ENCODE data around the gene EVPL.

The EVPL gene

DNA sequence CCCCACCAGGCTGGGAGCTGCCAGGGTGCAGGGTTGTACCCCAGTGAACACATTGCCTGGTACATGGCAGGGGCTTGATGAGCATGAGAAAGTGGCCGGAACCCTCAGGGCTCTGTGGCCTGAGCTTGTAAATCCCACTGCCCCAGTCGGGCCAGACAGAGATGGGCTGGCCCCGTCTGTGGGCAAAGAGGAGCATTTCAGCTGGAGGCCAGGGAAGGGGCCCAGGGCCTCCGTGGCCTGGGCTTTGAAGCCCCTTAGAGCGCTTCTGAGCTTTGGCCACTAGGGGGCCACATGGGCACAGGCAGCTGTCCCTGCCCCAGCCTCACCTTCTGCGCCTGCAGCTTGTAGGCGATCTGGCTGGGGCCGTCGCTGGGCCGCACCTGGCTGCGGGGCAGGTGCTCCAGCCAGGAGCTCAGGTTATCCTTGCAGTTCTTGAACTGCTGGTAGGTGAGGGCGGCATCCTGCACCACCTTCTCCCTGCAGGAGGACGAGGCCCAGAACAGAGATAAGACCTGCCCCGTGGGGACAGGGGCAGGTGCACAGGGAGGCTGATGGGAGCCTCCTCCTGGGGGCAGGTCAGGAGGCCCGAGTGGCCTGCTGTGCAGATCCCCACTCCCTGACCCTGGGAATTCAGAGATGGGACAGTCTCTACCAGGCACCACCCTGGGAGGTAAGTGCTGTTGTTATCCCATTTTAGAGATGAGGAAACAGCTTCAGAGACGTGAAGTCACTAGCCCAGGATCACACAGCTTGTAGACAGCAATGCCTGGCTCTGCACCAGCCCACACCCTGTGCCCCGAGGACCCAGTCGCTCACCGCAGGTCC is 12.8 kb downstream of the EVPL start:
- Histone ChIP-seq H3K4me1 (ENCODE audit: control insufficient read depth, insufficient read depth, low read length) (no peaks in the 10 kb centered on the region), H3K9me3 (ENCODE audit: control insufficient read depth, insufficient read depth, low read length) (no peaks in the 10 kb centered on the region), H3K36me3 (ENCODE audit: control insufficient read depth, insufficient read depth, low read length) (no peaks in the 10 kb centered on the region), H3K27me3 (ENCODE audit: control insufficient read depth, insufficient read depth, low read length) (no peaks in the 10 kb centered on the region), H3K9ac (ENCODE audit: low read depth, low read length) (no peak overlapping the region), H3K27ac (ENCODE audit: low read depth, low read length) (no peak overlapping the region), H3K4me3 (ENCODE audit: low read depth, low read length) (no peak overlapping the region)

DNA sequence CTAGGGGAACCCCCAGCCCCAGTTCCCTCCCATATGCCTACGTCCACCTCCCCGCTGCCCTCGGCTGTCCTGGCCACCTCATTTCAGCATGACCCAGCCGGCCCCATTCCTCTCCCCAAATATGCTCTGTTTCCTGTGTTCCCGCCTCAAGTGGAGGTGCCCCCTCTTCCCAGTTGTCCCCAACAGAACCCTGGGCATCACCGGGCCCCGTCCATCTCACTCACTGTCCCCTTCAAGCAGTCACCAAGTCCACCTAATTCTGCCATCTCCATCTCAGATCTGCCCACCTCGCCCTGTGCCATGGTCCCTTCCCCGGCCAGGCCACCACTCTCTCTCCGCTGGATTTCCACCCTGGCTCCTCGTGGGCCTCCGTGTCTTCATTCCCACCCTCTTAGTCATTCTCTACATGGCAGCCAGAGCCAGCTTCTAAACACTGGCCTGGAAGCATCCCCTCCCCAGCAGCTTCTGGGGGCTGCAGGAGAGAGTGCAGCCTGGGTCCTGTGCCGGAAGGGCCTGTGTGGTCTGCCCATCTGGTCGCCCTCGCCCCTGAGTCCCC is 13.7 kb downstream of the EVPL start:
- Histone ChIP-seq H3K27me3 (ENCODE audit: control insufficient read depth, insufficient read depth, low read length) (no peaks in the 10 kb centered on the region), H3K27ac (ENCODE audit: low read depth, low read length) (no peak overlapping the region), H3K36me3 (ENCODE audit: control insufficient read depth, insufficient read depth, low read length) (no peaks in the 10 kb centered on the region), H3K4me1 (ENCODE audit: control insufficient read depth, insufficient read depth, low read length) (no peaks in the 10 kb centered on the region), H3K4me3 (ENCODE audit: low read depth, low read length) (no peak overlapping the region), H3K9me3 (ENCODE audit: control insufficient read depth, insufficient read depth, low read length) (no peaks in the 10 kb centered on the region), H3K9ac (ENCODE audit: low read depth, low read length) (no peak overlapping the region)

DNA sequence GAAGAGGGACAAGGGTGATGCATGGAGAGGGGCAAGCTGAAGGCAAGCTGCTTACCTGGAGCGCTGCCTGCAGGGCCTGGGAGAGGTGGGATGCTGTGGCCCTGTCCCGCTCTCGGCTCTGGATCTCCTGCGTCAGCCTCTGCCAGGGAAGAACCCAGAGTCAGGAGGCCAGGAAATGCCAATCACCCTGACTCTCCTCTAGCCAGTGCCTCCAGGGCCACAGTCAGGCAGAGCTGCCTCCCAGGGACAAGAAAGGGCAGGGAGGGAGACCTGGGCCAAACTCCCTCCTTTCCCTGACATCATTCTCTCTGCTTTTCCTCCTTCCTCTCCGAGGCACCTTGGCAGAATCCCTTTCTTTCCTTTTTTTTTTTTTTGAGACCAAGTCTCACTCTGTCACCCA is 15.2 kb downstream of the EVPL start:
- no peak overlapping the region for H3K27ac ChIP-seq (ENCODE audit: low read depth, low read length)
- no peaks in the 10 kb centered on the region for H3K4me1 ChIP-seq (ENCODE audit: control insufficient read depth, insufficient read depth, low read length)
- H3K4me3 ChIP-seq (ENCODE audit: low read depth, low read length) = no peak overlapping the region
- H3K9me3 ChIP-seq (ENCODE audit: control insufficient read depth, insufficient read depth, low read length) = no peaks in the 10 kb centered on the region
- H3K27me3 ChIP-seq (ENCODE audit: control insufficient read depth, insufficient read depth, low read length) = no peaks in the 10 kb centered on the region
- no peak overlapping the region for H3K9ac ChIP-seq (ENCODE audit: low read depth, low read length)
- no peaks in the 10 kb centered on the region for H3K36me3 ChIP-seq (ENCODE audit: control insufficient read depth, insufficient read depth, low read length)

DNA sequence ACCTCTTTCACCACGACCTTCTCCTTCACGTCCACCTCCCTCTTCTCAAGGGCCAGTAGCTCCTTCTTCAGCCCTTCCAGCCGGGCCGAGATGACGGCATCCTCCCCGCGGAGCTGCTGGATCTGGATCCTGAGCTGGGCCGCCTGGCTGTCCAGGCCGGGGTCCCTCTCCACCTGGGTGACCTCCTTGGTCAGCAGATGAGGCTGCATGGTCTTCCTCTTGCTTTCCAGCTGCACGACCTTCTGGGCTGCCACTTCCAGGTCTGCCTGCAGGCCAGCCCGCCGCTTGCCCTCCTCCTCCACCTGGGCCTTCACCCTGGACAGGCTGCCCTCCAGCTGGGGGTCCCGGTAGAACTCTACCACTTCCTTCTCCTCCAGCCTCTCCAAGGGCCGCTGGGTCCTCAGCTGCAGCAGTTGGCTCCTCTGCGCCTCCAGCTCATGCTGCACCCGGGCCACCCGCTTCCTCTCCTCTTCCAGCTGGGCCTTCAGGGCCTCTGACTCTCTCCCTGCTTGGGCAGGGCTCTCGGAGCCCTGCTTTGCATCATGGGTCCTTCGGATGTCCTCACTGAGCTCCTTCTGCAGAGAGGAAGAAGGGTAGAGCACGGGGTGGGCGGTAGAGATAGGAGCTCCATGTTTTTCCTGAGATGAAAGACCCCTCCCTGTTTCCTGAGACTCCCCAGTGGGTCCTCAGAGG is 17.0 kb downstream of the EVPL start:
- no peaks in the 10 kb centered on the region for H3K36me3 ChIP-seq (ENCODE audit: control insufficient read depth, insufficient read depth, low read length)
- H3K9me3 ChIP-seq (ENCODE audit: control insufficient read depth, insufficient read depth, low read length) = no peaks in the 10 kb centered on the region
- no peaks in the 10 kb centered on the region for H3K27me3 ChIP-seq (ENCODE audit: control insufficient read depth, insufficient read depth, low read length)
- no peaks in the 10 kb centered on the region for H3K4me1 ChIP-seq (ENCODE audit: control insufficient read depth, insufficient read depth, low read length)
- H3K4me3 ChIP-seq (ENCODE audit: low read depth, low read length) = no peak overlapping the region
- no peak overlapping the region for H3K27ac ChIP-seq (ENCODE audit: low read depth, low read length)
- no peak overlapping the region for H3K9ac ChIP-seq (ENCODE audit: low read depth, low read length)

DNA sequence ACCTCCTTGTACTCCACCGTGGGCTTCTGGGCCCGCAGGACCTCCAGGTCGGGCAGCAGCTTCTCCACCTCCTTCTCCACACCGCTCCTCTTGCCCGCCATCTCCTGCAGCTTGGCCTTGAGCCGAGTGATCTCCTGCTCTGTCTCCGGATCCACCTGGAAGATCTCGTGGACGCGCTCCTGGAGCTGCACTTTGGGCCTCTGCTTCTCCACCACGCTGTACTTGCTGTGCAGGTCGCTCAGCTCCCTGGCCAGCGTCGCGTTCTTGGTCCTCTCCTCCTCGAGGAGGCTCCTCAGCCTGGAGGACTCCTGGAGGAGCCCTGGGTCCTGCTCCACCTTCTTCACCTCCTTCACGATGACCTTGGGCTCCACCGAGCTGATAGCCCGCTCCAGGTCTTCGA is 17.7 kb downstream of the EVPL start:
- Histone ChIP-seq H3K27me3 (ENCODE audit: control insufficient read depth, insufficient read depth, low read length) (no peaks in the 10 kb centered on the region), H3K36me3 (ENCODE audit: control insufficient read depth, insufficient read depth, low read length) (no peaks in the 10 kb centered on the region; the same call in 1 of the 2 replicates), H3K9ac (ENCODE audit: low read depth, low read length) (no peak overlapping the region), H3K9me3 (ENCODE audit: control insufficient read depth, insufficient read depth, low read length) (no peaks in the 10 kb centered on the region), H3K27ac (ENCODE audit: low read depth, low read length) (no peak overlapping the region), H3K4me3 (ENCODE audit: low read depth, low read length) (no peak overlapping the region), H3K4me1 (ENCODE audit: control insufficient read depth, insufficient read depth, low read length) (no peaks in the 10 kb centered on the region)

DNA sequence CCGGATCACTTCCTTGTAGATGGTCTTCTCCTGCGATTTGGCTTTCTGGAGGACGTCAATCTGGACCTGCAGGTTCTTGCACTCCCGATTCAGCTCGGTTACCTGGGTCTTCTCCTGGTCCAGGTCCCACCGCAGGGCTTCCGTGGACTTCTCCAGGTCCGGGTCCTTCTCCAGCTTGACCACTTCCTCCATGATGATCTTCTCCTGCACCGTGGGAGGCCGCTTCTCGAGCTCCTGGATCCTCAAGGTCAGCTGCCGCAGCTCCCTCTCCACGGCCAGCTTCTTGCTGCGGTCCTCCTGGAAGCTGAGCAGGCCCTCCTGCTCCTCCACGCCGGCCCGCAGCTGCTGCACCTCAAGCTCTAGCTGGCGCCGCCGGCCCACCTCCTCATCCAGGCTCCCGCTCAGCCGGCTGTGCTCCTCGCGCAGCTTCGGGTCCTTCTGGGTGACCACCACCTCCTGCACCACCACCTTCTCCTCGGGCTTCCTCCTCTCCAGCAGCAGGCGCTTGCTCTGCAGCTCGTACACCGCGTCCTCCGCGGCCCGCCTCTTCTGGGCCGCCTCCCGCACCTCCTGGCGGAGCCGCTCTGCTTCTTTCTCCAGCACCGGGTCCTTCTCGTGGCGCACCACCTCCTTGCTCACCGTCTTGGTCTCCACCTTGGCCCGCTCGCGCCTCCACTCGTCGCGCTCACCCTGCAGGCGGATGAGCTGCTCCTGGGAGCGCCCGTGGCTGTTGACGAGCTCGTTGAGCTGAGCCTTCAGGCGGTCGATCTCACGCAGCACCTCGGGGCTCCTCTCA is 18.3 kb downstream of the EVPL start:
- H3K27ac ChIP-seq (ENCODE audit: low read depth, low read length) = no peak overlapping the region
- no peaks in the 10 kb centered on the region for H3K9me3 ChIP-seq (ENCODE audit: control insufficient read depth, insufficient read depth, low read length)
- no peaks in the 10 kb centered on the region for H3K4me1 ChIP-seq (ENCODE audit: control insufficient read depth, insufficient read depth, low read length)
- H3K36me3 ChIP-seq (ENCODE audit: control insufficient read depth, insufficient read depth, low read length) = no peaks in the 10 kb centered on the region; the same call in 1 of the 2 replicates
- H3K4me3 ChIP-seq (ENCODE audit: low read depth, low read length) = no peak overlapping the region
- H3K9ac ChIP-seq (ENCODE audit: low read depth, low read length) = no peak overlapping the region
- no peaks in the 10 kb centered on the region for H3K27me3 ChIP-seq (ENCODE audit: control insufficient read depth, insufficient read depth, low read length)

DNA sequence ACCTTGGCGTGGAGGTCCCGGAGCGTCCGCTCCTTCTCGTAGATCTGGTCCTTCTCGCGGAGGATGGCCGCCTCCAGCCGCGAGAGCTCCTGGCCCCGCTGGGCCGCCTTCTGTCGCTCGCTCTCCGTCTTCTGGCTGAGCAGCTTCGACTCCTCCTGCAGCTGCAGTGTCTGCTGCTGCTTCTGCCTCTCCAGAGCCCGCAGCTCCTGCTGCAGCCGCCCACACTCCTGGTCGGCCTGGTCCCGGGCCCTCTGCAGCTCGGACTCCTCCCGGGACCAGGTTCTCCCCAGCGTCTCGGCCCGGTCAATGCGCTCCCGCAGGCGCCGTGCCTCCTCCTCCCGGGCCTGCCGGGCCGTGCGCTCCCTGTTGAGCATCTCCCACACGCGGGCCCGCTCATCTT is 18.9 kb downstream of the EVPL start:
- Histone ChIP-seq H3K4me3 (ENCODE audit: low read depth, low read length) (no peak overlapping the region), H3K27me3 (ENCODE audit: control insufficient read depth, insufficient read depth, low read length) (no peaks in the 10 kb centered on the region), H3K4me1 (ENCODE audit: control insufficient read depth, insufficient read depth, low read length) (no peaks in the 10 kb centered on the region), H3K9me3 (ENCODE audit: control insufficient read depth, insufficient read depth, low read length) (no peaks in the 10 kb centered on the region), H3K36me3 (ENCODE audit: control insufficient read depth, insufficient read depth, low read length) (peaks cover 3% of the 10 kb centered on the region; the same call in 1 of the 2 replicates), H3K27ac (ENCODE audit: low read depth, low read length) (no peak overlapping the region), H3K9ac (ENCODE audit: low read depth, low read length) (no peak overlapping the region)

DNA sequence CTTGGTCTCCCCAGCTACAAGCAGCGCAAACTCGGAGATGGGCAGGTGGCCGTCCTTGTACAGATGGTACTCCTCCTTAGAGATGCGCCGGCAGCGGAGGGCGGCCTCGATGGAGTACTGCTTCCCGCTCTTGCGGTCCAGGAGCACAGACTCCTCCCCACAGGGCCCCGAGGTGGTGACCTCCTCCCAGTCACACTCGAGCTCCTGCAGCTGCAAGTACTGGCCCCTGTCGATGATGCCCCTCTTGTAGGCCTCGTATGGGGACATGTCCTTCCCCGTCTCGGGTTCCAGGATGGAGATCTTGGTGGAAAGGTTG is 19.3 kb downstream of the EVPL start:
- Histone ChIP-seq H3K4me1 (ENCODE audit: control insufficient read depth, insufficient read depth, low read length) (no peaks in the 10 kb centered on the region), H3K36me3 (ENCODE audit: control insufficient read depth, insufficient read depth, low read length) (peaks cover 5% of the 10 kb centered on the region; the same call in 1 of the 2 replicates), H3K4me3 (ENCODE audit: low read depth, low read length) (no peak overlapping the region), H3K27me3 (ENCODE audit: control insufficient read depth, insufficient read depth, low read length) (no peaks in the 10 kb centered on the region), H3K9me3 (ENCODE audit: control insufficient read depth, insufficient read depth, low read length) (no peaks in the 10 kb centered on the region), H3K27ac (ENCODE audit: low read depth, low read length) (no peak overlapping the region), H3K9ac (ENCODE audit: low read depth, low read length) (no peak overlapping the region)

DNA sequence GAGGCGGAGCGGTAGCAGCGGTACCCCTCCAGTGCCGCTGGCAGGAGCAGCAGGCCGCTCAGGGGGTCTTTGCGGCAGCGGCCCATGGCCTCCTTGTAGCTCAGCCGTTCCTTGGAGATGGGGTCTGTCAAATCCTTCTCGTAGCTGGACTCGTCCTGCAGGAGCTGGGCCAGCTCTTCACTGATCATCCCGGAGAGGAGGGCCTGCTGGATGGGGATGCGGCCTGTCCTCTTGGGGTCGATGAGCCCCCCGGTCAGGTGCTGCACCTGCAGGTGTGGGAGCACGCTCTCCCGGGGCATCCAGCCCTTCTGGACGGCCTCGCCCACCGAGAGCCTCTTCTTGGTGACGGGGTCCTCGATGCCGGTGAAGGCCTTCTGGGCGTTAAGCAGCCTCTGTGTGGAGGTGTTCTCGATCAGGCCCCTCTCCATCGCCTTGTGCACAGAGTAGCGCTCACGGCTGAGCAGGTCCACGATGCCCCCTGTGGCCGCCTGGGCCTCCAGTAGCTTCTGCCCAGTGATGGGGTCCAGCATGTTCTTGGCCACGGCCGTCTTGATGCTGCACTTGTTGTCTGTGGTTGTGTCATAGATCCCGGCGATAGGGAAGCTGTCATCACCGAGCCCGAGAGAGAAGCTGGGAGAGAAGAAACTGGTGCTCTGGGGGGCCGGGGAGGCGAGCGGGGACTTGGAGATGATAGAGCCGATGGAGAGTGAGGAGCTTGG is 19.8 kb downstream of the EVPL start:
- Histone ChIP-seq H3K4me1 (ENCODE audit: control insufficient read depth, insufficient read depth, low read length) (no peaks in the 10 kb centered on the region), H3K36me3 (ENCODE audit: control insufficient read depth, insufficient read depth, low read length) (peaks cover 8% of the 10 kb centered on the region; the same call in 1 of the 2 replicates), H3K9me3 (ENCODE audit: control insufficient read depth, insufficient read depth, low read length) (no peaks in the 10 kb centered on the region), H3K27me3 (ENCODE audit: control insufficient read depth, insufficient read depth, low read length) (no peaks in the 10 kb centered on the region), H3K9ac (ENCODE audit: low read depth, low read length) (no peak overlapping the region), H3K4me3 (ENCODE audit: low read depth, low read length) (no peak overlapping the region), H3K27ac (ENCODE audit: low read depth, low read length) (no peak overlapping the region)

DNA sequence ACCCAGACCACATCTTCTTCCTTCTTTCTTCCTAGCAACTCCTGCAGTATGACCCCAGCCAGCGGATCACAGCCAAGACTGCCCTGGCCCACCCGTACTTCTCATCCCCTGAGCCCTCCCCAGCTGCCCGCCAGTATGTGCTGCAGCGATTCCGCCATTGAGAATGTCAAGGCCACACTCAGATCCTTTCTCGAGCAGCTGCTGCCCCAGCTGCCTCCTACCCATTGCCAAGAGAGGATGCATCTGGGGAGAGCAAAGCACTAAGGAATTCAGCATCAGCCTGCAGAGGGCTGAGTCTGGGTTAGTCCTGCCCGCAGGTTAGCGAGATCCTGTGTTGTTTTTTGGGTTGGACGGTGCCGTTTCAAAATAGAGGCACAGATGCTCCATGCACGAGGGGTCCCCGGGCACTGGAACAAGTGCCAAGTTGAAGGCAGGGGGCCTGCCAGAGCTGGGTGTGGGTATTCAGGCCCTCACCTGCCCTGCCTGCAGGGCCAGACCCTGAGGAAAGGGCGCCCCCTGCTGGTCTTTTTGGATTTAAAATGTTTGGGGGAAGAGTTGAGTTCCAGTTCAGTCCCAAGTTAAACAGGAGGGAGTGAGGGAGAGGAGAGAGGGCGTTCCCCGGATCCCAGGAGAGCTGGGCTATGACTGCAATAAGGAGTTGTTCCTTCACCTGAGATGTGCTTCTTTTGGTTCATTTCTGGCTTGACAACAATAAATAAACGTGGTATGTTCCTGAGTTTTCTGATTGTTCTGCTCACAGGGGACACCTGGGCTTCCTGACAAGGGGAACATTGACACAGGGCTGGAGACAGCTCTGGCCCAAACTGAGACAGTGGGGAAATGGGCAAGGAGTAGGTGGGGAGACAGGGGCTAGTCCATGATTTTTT is 21.6 kb downstream of the EVPL start:
- Histone ChIP-seq H3K4me3 (ENCODE audit: low read depth, low read length) (no peak overlapping the region), H3K4me1 (ENCODE audit: control insufficient read depth, insufficient read depth, low read length) (no peaks in the 10 kb centered on the region), H3K27me3 (ENCODE audit: control insufficient read depth, insufficient read depth, low read length) (no peaks in the 10 kb centered on the region), H3K27ac (ENCODE audit: low read depth, low read length) (no peak overlapping the region), H3K9me3 (ENCODE audit: control insufficient read depth, insufficient read depth, low read length) (no peaks in the 10 kb centered on the region), H3K36me3 (ENCODE audit: control insufficient read depth, insufficient read depth, low read length) (peaks cover 17% of the 10 kb centered on the region; the same call in 1 of the 2 replicates), H3K9ac (ENCODE audit: low read depth, low read length) (no peak overlapping the region)
